ENCODE measurements around the gene TIMM10B.

- TF ChIP-seq ARNT (IDR thresholded peaks at IDR 0.05), result no peak
- TF ChIP-seq SUZ12 (IDR thresholded peaks at IDR 0.05), result no peak
- TF ChIP-seq BHLHE40 (IDR thresholded peaks at IDR 0.05; ENCODE audit: borderline replicate concordance), result no peak
- no peak for TF ChIP-seq CTBP1 (IDR thresholded peaks at IDR 0.05; ENCODE audit: borderline replicate concordance)
- no peak for TF ChIP-seq ELF4 (IDR thresholded peaks at IDR 0.05)
- no peak for TF ChIP-seq ZNF384 (IDR thresholded peaks at IDR 0.05)
Observed at GRCh38 chr11:6489306-6489705, 8.0 kb downstream of the TIMM10B start.
